Neural progenitor cell (in vitro differentiated cells): ENCODE results near the gene LGI1. TPM values are rescaled to one million over a fixed set of nuclear protein-coding genes. Genes with fewer than 3 reads are reported as not detected.

Source experiments
- DNase-seq: peaks from one replicate; pipeline ENCODE4 v3.0.0-alpha.2; 2016; ENCODE audit warnings: low spot score
- H2AFZ ChIP-seq: fragments of 200-600 bp; sonication (generic); replicated peaks from 2 replicates; pipeline ENCODE4 v1.6.1; 2016; ENCODE audit warnings: antibody characterized with exemption
- H3F3A ChIP-seq: fragments of 200-600 bp; sonication (generic); 2 replicates; pipeline ENCODE4 v1.6.1; 2016; ENCODE audit warnings: antibody characterized with exemption, low read depth
- H3K27ac ChIP-seq: fragments of 200-600 bp; sonication (generic); 2 replicates; pipeline ENCODE4 v1.5.1; 2016; ENCODE audit warnings: mild to moderate bottlenecking
- H3K27me3 ChIP-seq: fragments of 200-600 bp; sonication (generic); 2 replicates; pipeline ENCODE4 v1.6.1; 2016; ENCODE audit warnings: mild to moderate bottlenecking, moderate library complexity
- H3K36me3 ChIP-seq: fragments of 200-600 bp; sonication (generic); 2 replicates; pipeline ENCODE4 v1.5.1; 2016
- H3K4me1 ChIP-seq: fragments of 200-600 bp; sonication (generic); 2 replicates; pipeline ENCODE4 v1.6.1; 2016; ENCODE audit warnings: mixed run types
- H3K4me2 ChIP-seq: fragments of 200-600 bp; sonication (generic); 2 replicates; pipeline ENCODE4 v1.6.1; 2016
- H3K4me3 ChIP-seq: fragments of 200-600 bp; sonication (generic); 2 replicates; pipeline ENCODE4 v1.5.1; 2016
- H3K79me2 ChIP-seq: fragments of 200-600 bp; sonication (generic); 2 replicates; pipeline ENCODE4 v1.6.1; 2016; ENCODE audit warnings: low read depth
- H3K9ac ChIP-seq: fragments of 200-600 bp; sonication (generic); 2 replicates; pipeline ENCODE4 v1.6.1; 2016
- H3K9me3 ChIP-seq: fragments of 200-600 bp; sonication (generic); 2 replicates; pipeline ENCODE4 v1.5.1; 2016; ENCODE audit warnings: low read depth
- H4K20me1 ChIP-seq: fragments of 200-600 bp; sonication (generic); 2 replicates; pipeline ENCODE4 v1.6.1; 2016; ENCODE audit warnings: low read depth
- H3K27ac Mint-ChIP-seq: 3 replicates; pipeline ENCODE4 v1.8.0; 2021; ENCODE audit warnings: mixed read lengths
- H3K27me3 Mint-ChIP-seq: 2 replicates; pipeline ENCODE4 v1.8.0; 2022; ENCODE audit warnings: low read depth, mild to moderate bottlenecking, inconsistent platforms, moderate library complexity, mixed read lengths; ENCODE audit not compliant: insufficient read depth
- H3K36me3 Mint-ChIP-seq: 3 replicates; pipeline ENCODE4 v1.8.0; 2021; ENCODE audit warnings: mixed read lengths
- H3K4me1 Mint-ChIP-seq: 3 replicates; pipeline ENCODE4 v1.8.0; 2021; ENCODE audit warnings: mixed read lengths
- H3K4me3 Mint-ChIP-seq: 3 replicates; pipeline ENCODE4 v1.8.0; 2021; ENCODE audit warnings: mild to moderate bottlenecking, moderate library complexity, mixed read lengths
- H3K9me3 Mint-ChIP-seq: 3 replicates; pipeline ENCODE4 v1.8.0; 2020; ENCODE audit warnings: mixed read lengths
- EZH2 ChIP-seq: fragments of 200-600 bp; sonication (generic); IDR thresholded peaks from 2 replicates; pipeline ENCODE4 v1.6.1; 2017; ENCODE audit warnings: antibody characterized with exemption, mild to moderate bottlenecking, moderate library complexity
- EZH2phosphoT487 ChIP-seq: fragments of 200-600 bp; sonication (generic); IDR thresholded peaks from 2 replicates; pipeline ENCODE4 v1.6.1; 2017; ENCODE audit warnings: antibody characterized with exemption
- total RNA-seq: library from RNA; depleted of rRNA; stranded (reverse); fragments of >200 nt; gene quantifications from 2 replicates; pipeline ENCODE4 v1.2.3, GENCODE V29; 2015; ENCODE audit warnings: low replicate concordance
- TF ChIP-seq, protein P1 (sequence below): fragments of 200-600 bp; sonication (generic); IDR thresholded peaks from 2 replicates; pipeline ENCODE4 v1.5.1; 2017; ENCODE audit warnings: antibody characterized with exemption, mild to moderate bottlenecking

The LGI1 gene
- total RNA-seq, 1 donor from 2014 or later = 20.2 TPM

GRCh38 chr10:93815304-93816096 lies 57.8 kb downstream of the LGI1 start:
- H3K36me3 Mint-ChIP-seq = no peaks in the 10 kb centered on the region
- TF ChIP-seq EZH2 = no peak
- TF ChIP-seq, protein P1, sequence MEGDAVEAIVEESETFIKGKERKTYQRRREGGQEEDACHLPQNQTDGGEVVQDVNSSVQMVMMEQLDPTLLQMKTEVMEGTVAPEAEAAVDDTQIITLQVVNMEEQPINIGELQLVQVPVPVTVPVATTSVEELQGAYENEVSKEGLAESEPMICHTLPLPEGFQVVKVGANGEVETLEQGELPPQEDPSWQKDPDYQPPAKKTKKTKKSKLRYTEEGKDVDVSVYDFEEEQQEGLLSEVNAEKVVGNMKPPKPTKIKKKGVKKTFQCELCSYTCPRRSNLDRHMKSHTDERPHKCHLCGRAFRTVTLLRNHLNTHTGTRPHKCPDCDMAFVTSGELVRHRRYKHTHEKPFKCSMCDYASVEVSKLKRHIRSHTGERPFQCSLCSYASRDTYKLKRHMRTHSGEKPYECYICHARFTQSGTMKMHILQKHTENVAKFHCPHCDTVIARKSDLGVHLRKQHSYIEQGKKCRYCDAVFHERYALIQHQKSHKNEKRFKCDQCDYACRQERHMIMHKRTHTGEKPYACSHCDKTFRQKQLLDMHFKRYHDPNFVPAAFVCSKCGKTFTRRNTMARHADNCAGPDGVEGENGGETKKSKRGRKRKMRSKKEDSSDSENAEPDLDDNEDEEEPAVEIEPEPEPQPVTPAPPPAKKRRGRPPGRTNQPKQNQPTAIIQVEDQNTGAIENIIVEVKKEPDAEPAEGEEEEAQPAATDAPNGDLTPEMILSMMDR = peak; percentile 57

GRCh38 chr10:93816123-93816747 lies 58.5 kb downstream of the LGI1 start:
- H3K4me1 Mint-ChIP-seq = peaks cover 27% of the 10 kb centered on the region
- DNase-seq = peak; percentile 85
- no peaks in the 10 kb centered on the region for H3K9me3 ChIP-seq
- no peaks in the 10 kb centered on the region for H3K36me3 ChIP-seq
- H3K4me3 Mint-ChIP-seq = peak overlapping the region; percentile 24
- no peaks in the 10 kb centered on the region for H3K79me2 ChIP-seq
- H3K36me3 Mint-ChIP-seq = no peaks in the 10 kb centered on the region
- H3K9ac ChIP-seq = no peak overlapping the region
- H3F3A ChIP-seq = peaks cover 22% of the 10 kb centered on the region
- H3K27ac ChIP-seq = no peak overlapping the region
- H3K27me3 ChIP-seq = peaks cover 23% of the 10 kb centered on the region
- peak overlapping the region; percentile 40 for H3K4me2 ChIP-seq
- no peaks in the 10 kb centered on the region for H4K20me1 ChIP-seq
- peak overlapping the region; percentile 83 for H2AFZ ChIP-seq
- peak overlapping the region; percentile 67 for H3K27ac Mint-ChIP-seq
- peaks cover 4% of the 10 kb centered on the region for H3K9me3 Mint-ChIP-seq
- peaks cover 18% of the 10 kb centered on the region for H3K4me1 ChIP-seq
- H3K27me3 Mint-ChIP-seq = peaks cover 3% of the 10 kb centered on the region
- H3K4me3 ChIP-seq = no peak overlapping the region
- TF ChIP-seq EZH2phosphoT487 (no peak), EZH2 (no peak)
- TF ChIP-seq, protein P1 = peak; percentile 87

More at GRCh38 chr10:93815304-93816096, 57.8 kb downstream of the LGI1 start:
- H3K27ac ChIP-seq = peak overlapping the region; percentile 12
- Mint-ChIP-seq H3K27me3 (peaks cover 2% of the 10 kb centered on the region), H3K4me1 (peaks cover 27% of the 10 kb centered on the region), H3K27ac (peak overlapping the region; percentile 54), H3K9me3 (peaks cover 3% of the 10 kb centered on the region), H3K4me3 (peak overlapping the region; percentile 24)
- H3F3A ChIP-seq = peaks cover 22% of the 10 kb centered on the region
- H3K9ac ChIP-seq = no peak overlapping the region
- DNase-seq = peak; percentile 74
- peak overlapping the region; percentile 40 for H3K4me2 ChIP-seq
- peaks cover 18% of the 10 kb centered on the region for H3K4me1 ChIP-seq
- H4K20me1 ChIP-seq = no peaks in the 10 kb centered on the region
- no peaks in the 10 kb centered on the region for H3K79me2 ChIP-seq
- H3K4me3 ChIP-seq = no peak overlapping the region
- H3K9me3 ChIP-seq = no peaks in the 10 kb centered on the region
- H3K27me3 ChIP-seq = peaks cover 23% of the 10 kb centered on the region
- peak overlapping the region; percentile 83 for H2AFZ ChIP-seq
- no peaks in the 10 kb centered on the region for H3K36me3 ChIP-seq

DNA sequence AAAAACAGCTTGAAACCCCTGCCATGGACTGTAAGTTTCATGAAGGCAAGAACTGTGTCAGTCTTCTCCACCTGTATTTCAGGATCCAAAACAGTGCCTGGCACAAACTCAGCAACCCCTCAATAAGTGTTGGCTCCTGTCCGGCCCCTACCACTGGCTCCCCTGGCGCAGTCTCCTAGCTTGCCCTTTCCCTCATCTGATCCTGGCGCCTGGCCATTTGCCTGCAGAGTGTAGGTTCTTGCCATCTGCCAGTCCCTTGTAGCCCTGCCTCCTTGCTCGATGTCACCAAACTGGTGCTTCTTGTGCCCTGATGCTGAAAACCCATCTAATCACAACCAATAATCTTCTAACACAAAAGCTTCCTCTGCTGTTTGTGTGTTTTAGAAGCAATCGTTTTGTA lies 60.4 kb downstream of the LGI1 start:
- H3K4me1 Mint-ChIP-seq = peaks cover 27% of the 10 kb centered on the region
- H3K27me3 Mint-ChIP-seq = peaks cover 3% of the 10 kb centered on the region
- DNase-seq = no peak
- H3K4me3 Mint-ChIP-seq = no peak overlapping the region
- no peak overlapping the region for H2AFZ ChIP-seq
- H3K27me3 ChIP-seq = peaks cover 23% of the 10 kb centered on the region
- no peaks in the 10 kb centered on the region for H3K9me3 ChIP-seq
- no peak overlapping the region for H3K27ac ChIP-seq
- H4K20me1 ChIP-seq = no peaks in the 10 kb centered on the region
- peaks cover 18% of the 10 kb centered on the region for H3F3A ChIP-seq
- H3K36me3 ChIP-seq = no peaks in the 10 kb centered on the region
- H3K9ac ChIP-seq = no peak overlapping the region
- H3K4me3 ChIP-seq = no peak overlapping the region
- H3K79me2 ChIP-seq = no peaks in the 10 kb centered on the region
- peaks cover 4% of the 10 kb centered on the region for H3K9me3 Mint-ChIP-seq
- no peak overlapping the region for H3K27ac Mint-ChIP-seq
- H3K4me1 ChIP-seq = peaks cover 15% of the 10 kb centered on the region
- H3K4me2 ChIP-seq = no peak overlapping the region
- TF ChIP-seq EZH2phosphoT487 (no peak), EZH2 (no peak)
- TF ChIP-seq, protein P1 = no peak
- H3K36me3 Mint-ChIP-seq = no peaks in the 10 kb centered on the region
